HG02571 (cell line): ENCODE measurements around the gene ARHGAP10.

ENCODE experiments used
- ATAC-seq: cut with Tn5 transposase; IDR thresholded peaks from one replicate; pipeline ENCODE4 v1.9.1; 2021; ENCODE audit warnings: mild to moderate bottlenecking, moderate library complexity; ENCODE audit not compliant: unreplicated experiment

Gene ARHGAP10

GRCh38 chr4:147732518-147733235, 789 bp downstream of the ARHGAP10 start:
- peak; percentile 29 for ATAC-seq

DNA sequence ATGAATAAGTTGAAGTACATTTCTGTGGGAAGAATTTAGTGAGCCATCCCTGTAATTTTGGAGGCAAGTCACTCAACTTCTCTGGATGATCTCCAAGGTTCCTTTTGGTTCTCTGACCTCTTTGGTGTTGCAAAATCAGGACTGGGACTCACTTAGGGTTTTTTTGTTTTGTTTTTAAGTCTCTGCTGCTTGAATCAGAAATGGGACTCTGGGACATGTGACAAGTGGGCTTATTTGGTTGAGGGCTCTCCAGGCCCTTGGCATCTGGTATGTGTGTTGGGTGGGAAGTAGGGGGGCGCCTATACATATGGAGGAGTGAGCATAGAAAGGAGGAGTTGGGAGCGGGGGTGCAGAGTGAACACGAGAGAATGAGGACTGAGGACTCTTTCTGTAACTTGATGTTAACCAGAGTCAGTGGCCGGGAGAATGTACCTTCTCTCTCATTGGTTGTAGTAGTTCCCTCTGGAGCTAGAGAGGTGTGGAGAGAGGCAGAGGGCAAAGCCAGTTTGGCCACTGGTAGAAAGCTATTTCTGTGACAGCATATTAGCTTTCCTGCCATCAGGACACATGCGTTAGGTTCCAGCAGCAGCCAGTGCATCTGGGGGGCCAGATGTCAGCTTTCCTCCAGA, 1.9 kb downstream of the ARHGAP10 start:
- no peak for ATAC-seq

DNA sequence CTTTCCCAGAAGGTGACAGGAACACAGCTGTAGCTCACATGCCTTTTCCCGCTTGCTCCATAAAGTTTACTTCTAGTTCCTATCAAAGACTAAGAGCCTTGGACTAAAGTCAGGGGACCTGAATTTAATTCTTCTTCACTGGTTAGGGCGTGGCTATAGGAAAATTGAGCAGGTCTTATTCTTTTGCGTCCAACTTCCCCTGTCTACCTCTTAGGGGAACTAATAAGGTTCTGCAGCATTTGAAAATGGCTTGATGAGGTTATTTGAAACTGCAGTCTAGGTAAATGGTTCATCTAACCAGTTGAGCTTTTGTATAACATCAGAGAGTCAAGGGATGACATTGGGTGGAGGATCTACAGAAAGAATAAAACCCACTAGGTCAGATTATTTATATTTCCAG, 2.6 kb downstream of the ARHGAP10 start:
- ATAC-seq, result no peak

DNA sequence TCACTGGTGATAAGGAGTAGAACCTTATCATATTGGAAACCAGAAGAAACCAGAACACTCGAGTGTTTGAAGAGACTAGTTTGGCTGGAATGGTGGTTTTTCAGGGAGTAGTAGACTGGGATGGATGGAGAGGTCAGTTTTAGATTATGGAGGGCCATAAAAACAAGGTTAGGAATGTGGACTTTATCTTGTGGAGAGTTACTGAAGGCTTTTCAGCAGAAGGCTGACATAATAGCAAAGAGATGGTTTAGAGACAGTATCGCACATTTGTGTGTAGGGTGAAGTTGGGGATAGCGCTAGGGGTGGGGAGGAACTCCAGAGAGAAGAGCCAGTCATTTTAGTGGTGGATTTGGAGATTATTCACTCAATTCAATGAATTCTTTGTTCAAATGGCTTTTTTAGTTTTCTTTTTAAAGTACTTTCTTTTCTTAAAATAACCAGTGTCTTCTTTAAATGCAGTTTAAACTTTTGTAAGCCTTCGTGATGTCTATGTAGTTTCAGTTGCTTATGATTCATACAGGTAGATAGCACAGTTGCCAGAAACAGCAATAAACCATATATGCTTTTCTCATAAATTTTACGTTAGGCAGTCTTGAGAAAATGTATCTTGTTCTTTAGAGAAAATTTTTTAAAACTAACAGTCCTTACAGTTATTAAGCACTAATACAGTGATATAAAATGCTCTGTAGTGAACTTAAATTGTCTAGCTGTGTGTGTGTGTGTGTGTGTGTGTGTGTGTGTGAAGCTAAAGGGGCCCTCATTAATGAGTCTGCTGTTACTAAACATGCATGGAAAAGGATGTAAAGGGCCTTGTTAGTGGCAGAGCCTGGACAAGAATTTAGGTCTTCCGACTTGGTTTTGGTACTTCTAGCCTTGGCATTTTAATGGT, 3.8 kb downstream of the ARHGAP10 start:
- ATAC-seq, result no peak

DNA sequence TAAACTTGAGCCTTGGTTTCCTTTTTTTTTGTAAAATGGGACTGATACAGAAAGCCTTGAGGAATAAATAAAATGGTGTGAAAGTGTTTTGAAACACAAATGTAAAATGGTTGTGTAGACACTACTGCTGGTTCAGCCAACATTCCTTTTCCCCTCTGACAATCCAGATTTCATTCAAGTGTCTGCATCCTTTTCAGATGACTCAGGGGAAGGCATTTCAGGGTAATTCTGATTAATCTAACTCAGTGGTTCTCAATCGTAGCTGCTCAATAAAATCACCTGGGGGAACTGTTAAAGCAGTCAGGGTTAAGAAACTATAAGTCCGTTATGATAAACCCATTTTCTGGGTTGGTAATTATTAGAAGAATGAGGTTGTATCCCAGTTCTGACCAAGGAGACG, 4.6 kb downstream of the ARHGAP10 start:
- no peak for ATAC-seq

DNA sequence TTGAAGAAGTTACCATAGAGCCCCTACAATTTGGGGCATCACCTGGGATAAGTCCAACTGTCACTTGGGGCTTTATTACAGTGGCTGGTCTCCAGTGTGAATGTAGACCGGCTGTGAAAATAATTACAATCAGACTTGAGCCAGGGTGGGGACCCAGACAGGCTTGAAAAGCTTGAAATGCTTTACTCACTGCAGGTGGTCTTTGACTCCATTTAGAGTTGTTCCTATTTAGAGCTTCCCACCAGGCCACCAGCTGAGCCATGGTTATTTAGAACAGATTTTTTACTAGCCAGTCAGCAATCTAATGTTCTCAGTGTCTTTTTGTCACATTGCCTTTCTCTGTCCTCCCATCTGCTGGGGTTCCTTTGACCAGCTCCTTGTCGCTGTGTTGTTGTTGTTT, 5.7 kb downstream of the ARHGAP10 start:
- no peak for ATAC-seq

GRCh38 chr4:147739239-147739823, 7.4 kb downstream of the ARHGAP10 start:
- ATAC-seq, result no peak

DNA sequence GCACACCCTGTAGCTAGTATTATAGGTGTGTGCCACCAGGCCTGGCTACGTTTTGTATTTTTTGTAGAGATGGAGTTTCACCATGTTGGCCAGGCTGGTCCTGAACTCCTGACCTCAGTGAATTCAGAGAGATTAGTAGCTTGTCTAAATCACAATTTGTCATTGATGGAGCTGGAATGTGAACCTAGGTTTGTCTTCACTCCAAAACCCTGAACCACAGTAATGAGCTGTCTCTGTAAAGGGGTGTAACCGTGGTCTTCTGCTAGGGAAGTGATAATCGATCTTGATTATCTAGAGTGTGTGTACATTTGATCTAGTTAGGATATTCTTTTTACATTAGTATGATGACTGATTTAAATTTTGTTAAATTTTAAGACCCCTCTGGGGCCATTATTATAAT, 8.3 kb downstream of the ARHGAP10 start:
- no peak for ATAC-seq

- no peak for ATAC-seq
These were observed 9.4 kb downstream of the ARHGAP10 start for GRCh38 chr4:147741190-147741788.

- ATAC-seq, result no peak
These were observed 16.0 kb downstream of the ARHGAP10 start for GRCh38 chr4:147747787-147748454.

- peak; percentile 92 for ATAC-seq
These were observed 18.0 kb downstream of the ARHGAP10 start for GRCh38 chr4:147749811-147750321.

DNA sequence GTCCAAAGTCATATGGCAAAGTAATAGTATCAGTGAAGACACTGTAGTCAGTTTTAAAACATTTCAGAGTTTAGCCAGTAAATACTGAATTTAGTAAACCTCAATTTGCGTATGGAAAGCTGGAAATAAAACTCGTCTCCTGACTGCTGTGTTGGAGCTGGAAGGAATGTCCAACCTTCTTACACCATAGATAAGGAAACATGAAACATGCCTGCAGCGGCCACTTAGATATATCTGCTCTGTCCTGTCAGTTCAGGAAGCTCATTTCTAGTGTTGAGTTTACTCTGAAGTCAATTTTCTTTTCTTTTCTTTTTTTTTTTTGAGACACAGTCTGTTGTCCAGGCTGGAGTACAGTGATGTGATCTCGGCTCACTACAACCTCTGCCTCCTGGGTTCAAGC, 21.2 kb downstream of the ARHGAP10 start:
- ATAC-seq, result no peak

GRCh38 chr4:147754037-147754445, 22.2 kb downstream of the ARHGAP10 start:
- no peak for ATAC-seq

DNA sequence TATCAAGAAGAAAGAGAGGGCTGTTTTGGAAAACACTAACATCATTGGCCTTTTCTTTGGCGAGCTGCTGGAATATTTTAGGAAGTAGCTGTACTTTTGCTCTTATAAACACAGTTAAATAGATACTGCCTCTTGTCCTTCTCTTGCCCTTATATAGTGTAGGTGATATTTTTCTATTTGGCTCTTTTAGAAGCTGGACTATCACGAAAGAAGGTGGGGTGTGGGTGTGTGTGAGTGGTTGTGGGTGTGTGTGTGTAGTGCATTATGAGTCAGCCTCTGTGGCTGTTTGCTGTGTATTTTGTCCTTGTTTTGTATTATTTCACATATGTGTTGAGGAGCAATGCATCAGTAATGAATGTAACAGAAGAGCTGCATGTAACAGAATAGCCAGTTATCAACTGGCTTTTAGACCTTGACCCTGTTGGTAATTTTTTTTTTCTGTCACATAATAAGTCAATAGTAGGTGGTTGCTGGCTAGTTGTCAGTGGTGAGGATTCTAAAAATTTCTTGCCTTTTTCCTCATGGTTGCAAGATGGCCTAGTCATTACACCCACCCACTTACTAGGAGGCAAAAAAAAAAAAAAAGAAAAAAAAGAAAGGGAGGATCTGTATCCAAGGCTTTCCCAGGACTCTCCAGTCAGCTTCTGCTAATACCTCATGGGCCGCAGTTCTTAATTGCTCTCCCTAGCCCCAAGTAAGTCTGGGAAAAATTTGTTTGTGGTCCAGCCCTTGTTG, 23.8 kb downstream of the ARHGAP10 start:
- no peak for ATAC-seq

DNA sequence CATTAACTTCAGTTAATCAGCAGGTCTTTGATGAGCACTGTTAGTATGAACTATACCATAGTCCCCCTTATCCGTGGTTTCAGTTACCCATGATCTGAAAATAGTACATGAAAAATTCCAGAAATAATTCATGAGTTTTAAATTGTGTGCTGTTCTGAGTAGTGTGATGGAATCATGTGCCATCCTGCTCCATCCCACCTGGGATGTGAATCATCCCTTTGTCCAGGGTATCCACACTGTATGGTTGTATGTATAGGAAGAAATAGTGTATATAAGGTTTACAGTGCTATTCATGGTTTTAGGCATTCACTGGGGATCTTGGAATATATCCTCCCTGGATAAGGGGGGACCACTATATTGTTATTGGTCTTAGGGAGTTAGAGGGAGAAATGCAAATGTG, 24.5 kb downstream of the ARHGAP10 start:
- ATAC-seq, result no peak

DNA sequence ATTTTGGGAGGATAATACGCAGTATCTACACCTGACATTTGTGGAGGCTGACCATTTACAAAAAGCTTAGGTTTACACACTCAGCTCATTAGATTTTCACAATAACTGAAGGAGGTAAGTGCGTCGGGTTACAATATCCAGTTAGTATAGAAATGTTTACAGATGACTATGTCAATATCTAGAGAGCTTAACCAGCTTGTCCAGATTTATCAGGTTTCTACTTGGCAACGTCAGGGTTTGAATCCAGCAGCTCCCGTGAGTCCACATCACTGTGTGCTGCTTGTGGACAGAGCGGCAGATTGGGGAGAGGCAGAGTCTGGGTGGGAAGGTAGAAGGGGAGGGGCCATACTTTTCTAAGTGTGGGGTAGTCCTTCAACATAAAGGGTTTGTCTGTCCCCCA, 28.3 kb downstream of the ARHGAP10 start:
- no peak for ATAC-seq

DNA sequence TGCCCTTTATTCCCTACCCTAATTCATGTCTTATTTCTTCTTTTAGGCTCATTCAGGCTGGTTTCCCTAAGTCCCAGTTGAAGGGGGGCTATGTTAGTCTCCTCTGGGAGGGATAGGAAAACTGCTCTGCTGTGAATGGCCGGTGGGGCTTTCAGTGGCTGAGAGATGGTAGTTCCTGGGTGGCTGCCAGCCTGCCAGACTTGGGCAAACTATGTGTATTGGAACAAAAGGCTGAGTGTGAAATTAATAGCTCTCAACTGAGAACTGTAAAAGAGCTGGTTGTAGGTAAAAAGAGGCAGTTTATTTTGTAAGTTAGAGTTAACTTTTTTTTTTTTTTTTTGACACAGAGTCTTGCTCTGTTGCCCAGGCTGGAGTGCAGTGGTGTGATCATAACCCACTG, 28.8 kb downstream of the ARHGAP10 start:
- ATAC-seq, result no peak

DNA sequence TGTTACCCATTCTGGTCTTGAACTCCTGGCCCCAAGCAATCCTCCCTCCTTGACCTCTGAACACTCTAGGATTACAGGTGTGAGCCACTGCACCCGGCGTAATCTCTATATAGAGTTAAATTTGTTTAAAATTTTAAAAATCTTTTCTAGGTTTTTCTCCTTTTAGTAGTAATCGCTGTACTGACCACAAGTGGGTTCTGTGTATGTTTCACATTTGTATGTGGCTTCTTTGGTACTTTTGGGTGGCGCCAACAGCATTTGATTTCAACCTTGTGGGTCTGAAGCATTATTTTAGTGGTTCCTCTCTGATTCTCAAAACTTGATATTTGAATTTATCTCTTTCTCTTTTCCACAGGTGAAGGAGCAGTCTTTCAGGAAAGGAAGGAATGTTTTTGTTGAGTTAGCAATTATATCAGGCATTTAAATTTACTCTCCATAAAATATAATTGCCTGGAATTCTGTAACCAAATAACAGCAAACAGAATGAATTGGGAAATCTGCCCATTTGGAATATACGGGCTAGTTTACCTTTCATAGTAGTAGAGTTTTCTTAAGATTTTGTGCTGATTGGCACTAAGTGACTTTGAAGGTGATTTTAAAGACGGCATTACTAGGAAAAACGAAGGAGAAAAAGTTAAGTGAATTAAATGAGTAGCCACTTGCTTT, 29.5 kb downstream of the ARHGAP10 start:
- ATAC-seq, result peak; percentile 54

- no peak for ATAC-seq
These were observed 32.4 kb downstream of the ARHGAP10 start for GRCh38 chr4:147764337-147764736.
